Kasumi-1 (cell line): ENCODE data around the gene KRTAP17-1.
"Not testable (repeated sequence)": the region's sequence is repeated elsewhere in the genome, so short reads cannot be mapped to it uniquely, and the experiment has no call there.

Experiments used
- DNase-seq, 2 experiments: peaks; one replicate each; lab custom pipeline; 2025; lab: John Stamatoyannopoulos, UW

The KRTAP17-1 gene

DNA sequence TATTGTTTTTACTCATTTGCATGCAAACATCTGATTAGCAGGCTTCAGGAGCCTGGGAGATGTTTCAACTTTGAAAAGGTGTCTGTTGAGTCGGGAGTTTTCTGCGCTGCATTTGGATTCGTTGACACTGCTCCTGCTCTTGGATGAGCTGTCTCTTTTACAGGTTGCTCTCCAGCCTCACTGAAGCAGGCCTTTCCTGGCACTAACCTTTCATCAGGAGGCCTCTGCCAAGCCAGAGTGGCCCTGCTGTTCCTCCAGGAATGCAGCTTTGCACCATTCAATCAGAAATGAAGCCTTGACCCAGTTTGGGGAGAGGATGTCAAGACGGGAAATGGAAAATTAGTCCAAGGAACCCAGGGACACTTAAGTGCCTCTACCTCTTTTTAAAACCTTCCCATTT, 12.5 kb downstream of the KRTAP17-1 start:
- no peak for DNase-seq

- DNase-seq, result no peak
Measured at GRCh38 chr17:41301916-41302901, 13.3 kb downstream of the KRTAP17-1 start, which contains the start of gene KRTAP29-1. KRTAP29-1 (minus strand) TSS chr17:41302851; CDS start chr17:41302851, 0 bp downstream.

- no peak for DNase-seq
Measured at GRCh38 chr17:41301204-41301790, 14.2 kb downstream of the KRTAP17-1 start.

DNA sequence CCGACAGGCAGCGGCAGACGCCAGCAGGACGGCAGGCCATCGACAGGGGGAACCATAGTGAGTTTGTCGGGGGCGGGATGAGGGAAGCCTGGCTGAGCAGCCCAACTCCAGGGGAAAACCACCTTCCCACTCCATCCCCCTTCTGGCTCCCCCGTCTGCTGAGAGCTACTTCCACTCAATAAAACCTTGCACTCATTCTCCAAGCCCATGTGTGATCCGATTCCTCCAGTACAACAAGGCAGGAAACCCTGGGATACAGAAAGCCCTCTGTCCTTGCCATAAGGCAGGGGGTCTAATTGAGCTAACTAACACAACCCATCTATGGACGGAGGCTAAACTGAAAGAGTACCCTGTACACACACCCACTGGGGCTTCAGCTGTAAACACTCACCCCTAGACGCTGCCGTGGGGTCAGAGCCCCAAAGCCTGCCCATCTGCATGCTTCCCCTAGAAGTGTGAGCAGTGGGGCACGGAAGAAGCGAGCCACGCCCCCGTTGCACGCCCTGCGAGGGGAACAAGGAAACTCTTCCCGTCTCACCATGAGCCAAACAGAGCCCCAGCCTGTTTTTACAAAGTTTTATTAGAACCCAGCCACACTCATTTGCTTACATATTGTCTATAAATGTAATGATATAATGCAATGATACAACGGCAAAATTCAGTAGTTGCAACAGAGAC, 16.9 kb downstream of the KRTAP17-1 start:
- DNase-seq, result no peak

DNA sequence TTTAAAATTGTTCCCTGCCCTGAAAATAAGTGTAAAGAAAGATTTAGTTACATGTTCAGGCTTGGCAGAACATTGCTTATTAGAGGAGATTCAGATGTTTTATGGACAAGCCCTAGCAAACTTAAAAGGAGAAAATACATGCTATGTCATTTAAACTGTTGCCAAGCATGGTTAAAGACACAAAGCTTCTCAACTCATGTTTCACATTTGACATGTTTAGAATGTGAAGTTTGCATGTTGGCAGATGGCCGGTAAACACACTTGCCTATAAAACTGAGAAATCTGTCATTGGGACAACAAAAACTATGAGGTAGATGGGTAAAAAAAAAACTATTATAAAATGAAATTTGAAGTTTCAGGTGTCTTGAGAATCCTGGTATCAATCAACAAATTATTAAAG, 18.7 kb downstream of the KRTAP17-1 start:
- no peak for DNase-seq

DNA sequence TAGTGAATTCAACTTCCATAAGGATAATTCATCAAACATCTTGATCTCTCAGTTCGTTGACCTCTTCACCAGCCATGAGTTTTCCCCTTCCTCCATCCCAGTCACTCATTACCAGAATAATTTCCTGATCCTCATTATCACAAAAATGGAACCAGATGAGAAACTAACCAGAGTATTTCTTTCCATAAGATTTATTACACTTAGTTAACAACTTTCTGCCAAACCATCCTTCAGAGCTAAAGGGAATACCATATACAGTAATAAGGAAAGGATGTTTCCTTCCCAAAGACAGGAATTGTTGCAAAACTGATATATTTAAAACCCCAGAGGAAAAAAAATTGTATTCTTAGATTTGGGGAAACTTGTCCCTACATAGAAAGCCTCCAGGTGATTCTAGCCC, 21.5 kb downstream of the KRTAP17-1 start:
- no peak for DNase-seq

DNA sequence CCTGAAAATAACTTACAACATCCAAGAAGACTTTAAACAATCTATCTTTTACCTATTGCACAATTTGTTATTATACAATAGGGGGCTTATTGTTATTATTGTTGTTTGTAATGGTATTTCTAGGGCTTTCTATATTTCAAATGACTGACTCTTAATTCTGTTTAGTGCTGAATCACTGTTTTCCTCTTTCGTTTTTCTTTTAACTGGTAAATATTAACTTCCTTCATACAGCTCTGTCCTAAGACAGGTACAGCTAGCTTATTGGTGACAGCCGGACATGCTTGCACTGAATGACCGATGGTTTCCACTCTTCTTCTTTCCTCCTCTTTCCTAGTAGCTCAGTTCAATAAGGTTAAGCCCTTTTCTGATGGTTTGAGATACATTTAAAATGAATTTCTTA, 28.5 kb downstream of the KRTAP17-1 start:
- DNase-seq, result no peak

DNA sequence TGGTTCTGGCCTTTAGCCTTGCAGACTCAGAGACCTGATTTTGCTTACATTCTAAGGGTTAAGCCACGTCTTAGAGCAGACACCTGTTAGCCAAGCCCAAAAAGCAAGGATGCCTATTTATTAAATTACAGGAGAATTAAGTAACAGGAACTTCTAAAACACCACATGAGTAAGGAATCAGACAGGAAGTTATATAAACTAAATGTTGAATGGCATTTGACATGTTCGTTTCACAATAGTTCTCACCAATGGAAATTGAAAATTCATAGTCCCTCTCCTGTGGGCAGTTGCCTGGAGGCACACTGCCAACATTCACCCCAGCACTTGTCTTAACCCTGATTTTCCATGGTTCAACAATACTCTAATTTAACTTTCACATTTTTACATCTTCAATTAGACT, 31.0 kb downstream of the KRTAP17-1 start:
- DNase-seq, result no peak

- DNase-seq, result no peak
Measured at GRCh38 chr17:41284043-41284442, 31.5 kb downstream of the KRTAP17-1 start.

- no peak for DNase-seq
Measured at GRCh38 chr17:41278176-41278955, 37.1 kb downstream of the KRTAP17-1 start.

GRCh38 chr17:41275648-41276190, 39.8 kb downstream of the KRTAP17-1 start, which contains the start of gene KRTAP9-7:
KRTAP9-7 (plus strand) TSS chr17:41275698; CDS start chr17:41275698, 0 bp downstream.
- DNase-seq, result not testable (repeated sequence)

DNA sequence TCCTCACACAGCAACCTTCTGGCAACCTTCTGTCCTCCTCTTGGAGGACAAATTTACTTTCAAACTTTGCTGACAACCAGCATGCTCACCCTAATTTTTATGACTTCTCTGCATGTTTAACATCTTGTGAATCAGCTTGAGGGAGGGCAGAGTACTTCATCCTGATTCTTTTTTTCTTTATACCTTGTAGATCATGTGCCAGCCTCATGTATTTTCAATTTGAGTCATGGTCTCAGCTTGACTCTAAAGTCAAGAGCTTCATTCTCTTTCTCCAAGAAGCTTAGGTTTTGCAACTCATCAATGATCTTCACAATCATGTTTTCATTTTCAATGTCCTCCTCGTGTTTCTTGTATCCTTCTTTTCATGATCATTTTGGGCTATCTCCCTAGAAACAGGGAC, 43.7 kb downstream of the KRTAP17-1 start:
- no peak for DNase-seq

GRCh38 chr17:41271323-41271722, 44.2 kb downstream of the KRTAP17-1 start:
- not testable (repeated sequence) for DNase-seq

DNA sequence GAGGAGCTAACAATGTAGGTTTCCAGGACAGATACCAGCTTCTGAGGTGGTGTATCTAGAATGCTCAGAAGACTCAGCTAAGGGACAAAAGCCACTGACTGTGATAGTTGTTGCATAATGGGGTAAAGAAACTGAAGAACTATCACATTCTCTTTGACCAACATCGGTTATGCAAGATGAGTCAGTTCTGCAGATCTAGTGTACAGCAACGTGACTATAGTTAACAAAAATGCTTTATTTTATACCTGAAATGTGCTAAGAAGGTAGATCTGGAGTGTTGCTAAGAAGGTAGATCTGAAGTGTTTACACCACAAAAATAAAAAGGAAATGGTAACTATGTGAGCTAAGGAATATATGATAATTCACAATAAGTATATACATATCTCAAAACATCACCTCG, 47.8 kb downstream of the KRTAP17-1 start:
- DNase-seq, result no peak

DNA sequence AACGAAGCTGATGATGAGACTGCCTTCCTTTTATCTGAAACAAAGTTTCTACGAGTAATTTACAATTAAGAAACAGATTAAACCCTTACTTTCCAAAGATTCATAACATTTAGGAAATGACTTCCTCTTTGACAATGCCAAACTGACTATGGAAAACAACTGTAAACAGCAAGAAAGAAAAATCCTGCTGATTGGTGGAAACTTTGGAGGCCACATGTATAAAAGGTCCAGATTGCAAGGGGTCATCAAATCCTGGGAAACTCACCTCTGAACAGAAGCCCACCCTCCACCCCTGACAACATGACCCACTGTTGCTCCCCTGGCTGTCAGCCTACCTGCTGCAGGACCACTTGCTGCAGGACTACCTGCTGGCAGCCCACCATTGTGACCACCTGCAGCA, 50.4 kb downstream of the KRTAP17-1 start, which contains the start of gene KRTAP9-6:
Gene KRTAP9-6 (plus strand): TSS at position 301 of the 400 bp plus-strand sequence. CDS start 0 bp downstream, at position 301.
- no peak for DNase-seq
